LNCAP (cell line): Measurements from ENCODE around the gene DMAC2.

ENCODE experiments used
- TF ChIP-seq, protein P1 (sequence below): fragments of 450-650 bp; IDR thresholded peaks from 2 replicates; pipeline ENCODE4 v1.5.1; 2017; ENCODE audit warnings: mild to moderate bottlenecking

Gene DMAC2

DNA sequence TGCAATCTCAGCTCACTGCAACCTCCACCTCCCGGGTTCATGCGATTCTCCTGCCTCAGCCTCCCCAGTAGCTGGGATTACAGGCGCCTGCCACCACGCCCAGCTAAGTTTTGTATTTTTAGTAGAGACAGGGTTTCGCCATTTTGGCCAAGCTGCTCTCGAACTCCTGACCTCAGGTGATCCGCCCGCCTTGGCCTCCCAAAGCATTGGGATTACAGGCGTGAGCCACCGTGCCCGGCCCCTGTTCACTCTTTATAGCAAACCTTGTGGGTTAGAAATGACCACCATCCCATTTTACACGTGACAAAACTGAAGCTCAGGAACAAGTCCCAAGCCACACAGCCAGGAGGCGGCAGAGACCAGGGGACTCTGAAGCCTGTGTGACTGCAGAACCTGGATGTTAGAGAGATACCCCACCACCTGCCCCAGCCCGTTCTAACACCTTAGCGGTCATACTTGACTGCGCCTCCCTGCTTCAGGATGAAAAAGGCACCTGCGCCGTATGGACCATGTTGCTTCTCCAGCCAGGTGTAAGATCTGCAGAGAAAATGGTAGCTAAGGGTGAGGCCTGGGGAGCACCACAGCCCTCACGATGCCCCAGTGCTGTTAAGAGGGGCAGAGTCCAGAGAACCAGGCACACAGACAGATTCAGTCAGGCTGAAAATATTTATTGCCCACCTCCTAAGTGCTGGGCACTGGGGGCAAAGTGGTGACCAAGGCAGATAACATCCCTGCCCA lies 3.6 kb downstream of the DMAC2 start:
- TF ChIP-seq, protein P1, sequence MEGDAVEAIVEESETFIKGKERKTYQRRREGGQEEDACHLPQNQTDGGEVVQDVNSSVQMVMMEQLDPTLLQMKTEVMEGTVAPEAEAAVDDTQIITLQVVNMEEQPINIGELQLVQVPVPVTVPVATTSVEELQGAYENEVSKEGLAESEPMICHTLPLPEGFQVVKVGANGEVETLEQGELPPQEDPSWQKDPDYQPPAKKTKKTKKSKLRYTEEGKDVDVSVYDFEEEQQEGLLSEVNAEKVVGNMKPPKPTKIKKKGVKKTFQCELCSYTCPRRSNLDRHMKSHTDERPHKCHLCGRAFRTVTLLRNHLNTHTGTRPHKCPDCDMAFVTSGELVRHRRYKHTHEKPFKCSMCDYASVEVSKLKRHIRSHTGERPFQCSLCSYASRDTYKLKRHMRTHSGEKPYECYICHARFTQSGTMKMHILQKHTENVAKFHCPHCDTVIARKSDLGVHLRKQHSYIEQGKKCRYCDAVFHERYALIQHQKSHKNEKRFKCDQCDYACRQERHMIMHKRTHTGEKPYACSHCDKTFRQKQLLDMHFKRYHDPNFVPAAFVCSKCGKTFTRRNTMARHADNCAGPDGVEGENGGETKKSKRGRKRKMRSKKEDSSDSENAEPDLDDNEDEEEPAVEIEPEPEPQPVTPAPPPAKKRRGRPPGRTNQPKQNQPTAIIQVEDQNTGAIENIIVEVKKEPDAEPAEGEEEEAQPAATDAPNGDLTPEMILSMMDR = no peak

DNA sequence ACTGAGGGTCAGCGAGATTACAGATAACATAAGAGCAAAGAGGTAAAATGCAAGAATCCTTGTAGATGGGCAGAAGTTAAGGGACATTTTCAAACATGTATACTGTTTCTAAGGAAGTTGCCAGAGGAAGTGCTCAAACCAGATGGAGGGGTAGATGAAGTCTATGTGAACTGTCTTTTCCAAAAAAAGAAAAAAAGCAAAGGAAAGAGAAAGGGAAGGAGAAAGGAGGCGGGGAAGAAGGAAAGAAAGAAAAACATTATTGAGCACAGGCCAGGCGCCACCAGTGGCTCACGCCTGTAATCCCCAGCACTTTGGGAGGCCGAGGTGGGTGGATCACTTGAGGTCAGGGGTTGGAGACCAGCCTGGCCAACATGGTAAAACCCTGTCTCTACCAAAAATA lies 5.3 kb downstream of the DMAC2 start:
- TF ChIP-seq, protein P1 = no peak

DNA sequence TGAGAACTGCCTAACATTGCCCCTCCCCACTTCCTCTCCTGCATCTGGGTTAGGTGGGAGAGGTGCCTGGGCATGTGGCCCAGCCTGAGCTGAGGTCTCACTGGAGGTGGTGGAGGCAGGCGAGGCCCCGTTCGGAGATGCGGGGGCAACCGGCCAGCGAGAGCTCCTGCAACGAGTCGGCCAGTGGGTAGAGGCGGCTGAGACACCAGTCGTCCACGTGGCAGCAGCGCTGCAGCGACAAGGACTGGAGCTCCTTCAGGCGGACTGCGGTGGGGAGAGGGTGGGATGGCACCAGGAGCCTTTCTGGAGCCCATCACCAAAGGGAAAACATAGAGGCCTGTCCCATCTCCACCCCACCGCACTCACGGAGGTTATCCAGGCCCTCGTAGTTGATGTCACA lies 6.5 kb downstream of the DMAC2 start:
- TF ChIP-seq, protein P1 = no peak

DNA sequence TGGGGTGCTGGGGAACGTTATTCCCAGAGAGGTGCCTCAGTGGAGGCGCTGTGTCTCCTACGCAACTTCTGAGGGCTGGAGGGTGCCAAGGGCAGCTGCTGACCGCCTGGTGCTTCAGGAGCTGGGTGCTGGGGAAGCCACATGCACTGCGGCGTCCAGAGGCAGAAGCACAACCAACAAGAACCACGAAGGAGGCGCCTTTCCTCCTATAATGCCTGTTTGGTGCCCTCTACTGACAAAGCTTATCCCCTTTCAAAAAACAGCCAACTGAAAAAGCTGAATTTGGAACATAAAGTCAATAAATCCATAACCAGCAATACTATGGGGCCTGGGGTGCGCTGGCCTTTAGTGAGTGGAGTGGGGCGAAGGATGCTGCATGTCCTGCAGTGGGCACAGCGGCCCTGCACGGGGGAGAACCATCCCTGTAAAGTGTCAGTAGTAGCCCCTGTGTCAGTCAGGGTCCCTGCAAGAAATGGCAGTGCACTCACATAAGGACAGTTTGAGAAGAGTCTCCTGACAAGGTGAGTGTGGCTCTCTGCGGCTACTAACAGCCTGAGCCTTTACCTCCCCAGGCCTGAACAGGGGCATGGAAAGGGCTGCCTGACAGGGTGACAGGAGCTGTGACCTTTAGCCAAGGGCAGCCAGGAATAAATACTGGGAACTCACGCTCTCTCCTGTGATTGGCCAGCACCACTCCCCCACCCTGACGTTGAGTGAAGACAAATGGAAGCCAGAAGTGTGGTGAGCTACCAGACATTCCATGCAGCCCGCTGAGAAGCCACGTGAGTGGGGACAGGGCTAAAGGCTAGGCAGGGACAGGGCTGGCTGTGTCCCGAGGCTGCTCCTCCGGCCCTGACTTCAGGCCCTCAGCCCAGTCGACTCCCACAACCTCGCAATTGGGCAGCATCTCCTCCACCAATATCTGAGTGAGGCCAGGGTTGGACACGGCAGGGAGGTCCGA lies 8.0 kb downstream of the DMAC2 start:
- TF ChIP-seq, protein P1 = no peak

DNA sequence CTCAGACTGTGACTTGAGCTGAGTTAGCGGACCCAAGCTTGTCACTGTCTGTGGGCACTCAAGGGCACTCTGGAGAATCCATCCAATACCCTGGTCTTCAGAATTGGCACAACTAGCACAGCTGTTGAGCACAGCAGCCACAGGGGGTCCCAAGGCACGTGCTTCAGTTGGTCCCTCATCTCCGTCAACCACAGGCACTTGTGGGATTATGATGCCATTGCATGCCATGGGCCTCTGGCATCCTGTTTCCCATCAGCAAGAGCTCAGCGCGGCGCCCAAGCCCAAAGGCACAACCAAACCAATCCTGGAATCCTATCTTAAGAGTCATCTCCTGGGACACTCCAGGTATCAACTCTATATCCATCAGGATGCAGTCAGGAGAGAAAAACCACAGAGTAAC lies 8.8 kb downstream of the DMAC2 start:
- TF ChIP-seq, protein P1 = no peak

DNA sequence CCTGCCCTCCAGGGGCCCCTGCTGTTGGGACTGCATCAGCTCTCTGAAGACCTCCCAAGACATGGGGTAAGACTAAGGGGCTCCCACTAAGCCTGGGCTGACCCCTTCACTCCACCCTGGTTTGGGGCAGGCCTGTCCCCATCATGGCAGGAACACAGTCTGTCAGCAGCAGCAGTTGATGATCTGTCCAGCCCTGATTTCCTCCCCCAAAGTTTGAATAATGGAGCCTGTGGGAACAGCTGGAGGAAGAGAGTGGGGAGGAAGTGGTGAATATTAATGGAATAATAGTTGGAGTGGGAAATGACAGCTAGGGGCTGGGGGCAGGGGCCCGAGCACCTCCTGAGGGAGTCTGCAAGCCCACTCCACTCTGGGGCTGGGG lies 11.2 kb downstream of the DMAC2 start:
- TF ChIP-seq, protein P1 = no peak

DNA sequence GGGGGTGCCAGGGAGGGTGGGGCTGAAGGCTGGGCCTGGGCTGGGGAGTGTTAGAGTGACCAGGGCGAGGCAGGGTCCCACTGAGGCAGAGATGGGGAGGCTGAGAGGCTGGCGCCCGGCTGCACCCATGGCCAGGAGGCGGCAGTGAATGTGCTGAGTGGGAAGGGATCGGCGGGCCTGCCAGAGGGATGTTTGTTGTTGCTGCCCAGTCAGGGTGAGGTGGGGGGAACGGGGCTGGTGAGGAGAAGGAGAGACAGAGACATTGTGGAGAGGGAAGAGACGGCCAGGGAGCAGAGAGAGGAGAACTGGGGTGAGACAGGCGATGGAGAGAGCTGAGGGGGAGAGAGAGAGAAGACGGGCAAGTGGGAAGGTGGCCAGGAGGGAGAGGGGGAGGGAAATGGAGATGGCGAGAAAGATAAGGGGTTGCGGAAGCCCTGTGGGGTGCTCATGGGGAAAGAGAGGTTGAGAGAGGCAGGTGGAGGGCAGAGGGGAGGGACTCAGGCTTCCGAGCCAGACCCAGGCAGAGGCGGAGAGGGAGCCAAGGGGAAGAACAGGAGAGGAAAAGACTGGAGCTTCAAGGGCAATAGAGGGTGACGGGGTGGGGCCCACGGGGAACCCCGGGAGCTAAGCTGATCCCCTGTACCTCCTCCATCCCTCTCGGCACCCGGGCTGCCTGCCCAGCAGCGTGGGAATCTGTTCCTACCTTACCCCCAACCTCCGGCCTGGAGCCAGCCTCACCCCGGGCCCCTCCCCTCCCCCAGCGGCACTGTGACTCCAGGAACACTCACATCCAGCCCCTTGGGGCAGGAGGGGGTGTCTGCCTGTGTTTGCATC lies 11.8 kb downstream of the DMAC2 start:
- TF ChIP-seq, protein P1 = no peak
